A673 (cell line): ENCODE measurements around the gene WFIKKN1. TPM values are rescaled to one million over a fixed set of nuclear protein-coding genes. Genes with fewer than 3 reads are reported as not detected.

Experiments
- BruUV-seq: library from RNA; stranded (reverse); fragments of 400-500 nt; replicated peaks from 2 replicates; lab custom pipeline; 2021; lab: Mats Ljungman, UMichigan
- CTCF ChIA-PET: fragments of 300-600 bp; sonication (Branson Sonifier 250); formaldehyde crosslinking; loops from one replicate; lab custom pipeline; 2022; ENCODE audit warnings: antibody characterized with exemption; lab: Charles Lee
- POLR2A ChIA-PET: fragments of 300-600 bp; sonication (Branson Sonifier 250); formaldehyde crosslinking; loops from one replicate; lab custom pipeline; 2022; ENCODE audit warnings: antibody characterized with exemption; ENCODE audit not compliant: low non-redundant PET; lab: Charles Lee
- DNase-seq: peaks from one replicate; pipeline ENCODE4 v3.0.0-alpha.2; 2015; ENCODE audit warnings: low spot score
- H3K27ac ChIP-seq: fragments of 200-600 bp; sonication (generic); 2 replicates; pipeline ENCODE4 v1.5.1; 2016; ENCODE audit warnings: mixed run types, low read depth, mild to moderate bottlenecking, mixed read lengths, antibody characterized with exemption, low read length; ENCODE audit not compliant: poor library complexity, severe bottlenecking
- H3K27me3 ChIP-seq: fragments of 200-600 bp; sonication (generic); replicated peaks from 2 replicates; pipeline ENCODE4 v1.6.1; 2017; ENCODE audit warnings: mixed run types, low read depth, mild to moderate bottlenecking, mixed read lengths, antibody characterized with exemption, low read length; ENCODE audit not compliant: insufficient read depth, poor library complexity
- H3K36me3 ChIP-seq: fragments of 200-600 bp; sonication (generic); 2 replicates; pipeline ENCODE4 v1.6.1; 2016; ENCODE audit warnings: mixed run types, mild to moderate bottlenecking, mixed read lengths, antibody characterized with exemption, low read length; ENCODE audit not compliant: insufficient read depth, poor library complexity, severe bottlenecking
- H3K4me1 ChIP-seq: fragments of 200-600 bp; sonication (generic); 2 replicates; pipeline ENCODE4 v1.6.1; 2017; ENCODE audit warnings: mixed run types, mild to moderate bottlenecking, mixed read lengths, antibody characterized with exemption, low read length; ENCODE audit not compliant: insufficient read depth, poor library complexity, severe bottlenecking
- H3K4me3 ChIP-seq: fragments of 200-600 bp; sonication (generic); 2 replicates; pipeline ENCODE4 v1.5.1; 2016; ENCODE audit warnings: low read depth, mixed run types, mild to moderate bottlenecking, mixed read lengths, low read length; ENCODE audit not compliant: poor library complexity, severe bottlenecking
- H3K9me3 ChIP-seq: fragments of 200-600 bp; sonication (generic); 2 replicates; pipeline ENCODE4 v1.6.1; 2016; ENCODE audit warnings: mixed run types, low read depth, mild to moderate bottlenecking, mixed read lengths, antibody characterized with exemption, low read length; ENCODE audit not compliant: poor library complexity, severe bottlenecking
- CTCF ChIP-seq: fragments of 300-800, 200-600 bp; sonication (generic); conservative IDR thresholded peaks from 2 replicates; pipeline ENCODE4 v1.5.1; 2017; ENCODE audit warnings: low read depth, mild to moderate bottlenecking, antibody characterized with exemption, low read length, moderate library complexity, mixed read lengths
- EZH2 ChIP-seq: fragments of 200-600 bp; sonication (generic); IDR thresholded peaks from 2 replicates; pipeline ENCODE4 v1.6.1; 2017; ENCODE audit warnings: borderline replicate concordance, low read depth, mild to moderate bottlenecking, mixed read lengths, antibody characterized with exemption, low read length; ENCODE audit not compliant: poor library complexity, severe bottlenecking
- intact Hi-C: fragments of 100-400 bp; cut with micrococcal nuclease; formaldehyde crosslinking; loops from one replicate; pipeline ENCODE4 v1.10.0; 2022; ENCODE audit not compliant: unreplicated experiment
- total RNA-seq: library from RNA; stranded (reverse); gene quantifications from 2 replicates; pipeline ENCODE4 v1.2.3, GENCODE V29; 2021

Gene WFIKKN1
- total RNA-seq, 1 experiment from 2014 or later: 1.7 TPM

GRCh38 chr16:642189-643049 is 11.6 kb downstream of the WFIKKN1 start:
- H3K36me3 ChIP-seq: no peaks in the 10 kb centered on the region
- H3K27me3 ChIP-seq: no peaks in the 10 kb centered on the region
- H3K27ac ChIP-seq: peak overlapping the region; percentile 37
- no TSS peak for BruUV-seq
- H3K4me3 ChIP-seq: peak overlapping the region; percentile 77
- ChIA-PET POLR2A (no interaction called here), CTCF (no interaction called here)
- intact Hi-C loops: no loop called here
- no peak for TF ChIP-seq CTCF
- TF ChIP-seq EZH2: no peak
- H3K9me3 ChIP-seq: no peaks in the 10 kb centered on the region
- no peak for DNase-seq
- peaks cover 10% of the 10 kb centered on the region for H3K4me1 ChIP-seq

GRCh38 chr16:643050-643368 is 12.2 kb downstream of the WFIKKN1 start:
- peak overlapping the region; percentile 77 for H3K4me3 ChIP-seq
- H3K36me3 ChIP-seq: no peaks in the 10 kb centered on the region
- H3K27ac ChIP-seq: no peak overlapping the region
- intact Hi-C loops: no loop called here
- peaks cover 10% of the 10 kb centered on the region for H3K4me1 ChIP-seq
- TF ChIP-seq CTCF (no peak), EZH2 (no peak)
- H3K9me3 ChIP-seq: no peaks in the 10 kb centered on the region
- ChIA-PET POLR2A (no interaction called here), CTCF (no interaction called here)
- DNase-seq: no peak
- H3K27me3 ChIP-seq: no peaks in the 10 kb centered on the region
- no TSS peak for BruUV-seq

- DNase-seq: no peak
- POLR2A ChIA-PET: no interaction called here
- Histone ChIP-seq H3K4me3 (no peak overlapping the region), H3K36me3 (no peaks in the 10 kb centered on the region), H3K9me3 (no peaks in the 10 kb centered on the region), H3K4me1 (peaks cover 10% of the 10 kb centered on the region), H3K27ac (no peak overlapping the region), H3K27me3 (no peaks in the 10 kb centered on the region)
- no TSS peak for BruUV-seq
- TF ChIP-seq EZH2: no peak
- no peak for TF ChIP-seq CTCF
- intact Hi-C loops: no loop called here
- CTCF ChIA-PET: interaction anchor here (0.6 kb wide), 1 partner anchor 506 kb away, joined by 4 read pairs; no protein-coding TSS in a partner anchor
Measured at GRCh38 chr16:644556-644955, 13.8 kb downstream of the WFIKKN1 start.
